K562 (cell line): Measurements from ENCODE around the gene MYO15A. TPM values are rescaled to one million over a fixed set of nuclear protein-coding genes. Genes with fewer than 3 reads are reported as not detected.

Experiments
- ATAC-seq: fragments of 200-7000 bp; cut with Tn5 transposase; 3 replicates; pipeline ENCODE4 v1.9.1; 2020; ENCODE audit warnings: moderate library complexity
- BruUV-seq: library from RNA; stranded (reverse); fragments of 400-500 nt; replicated peaks from 2 replicates; lab custom pipeline; 2021; lab: Mats Ljungman, UMichigan
- CTCF ChIA-PET: fragments of 300-600 bp; formaldehyde crosslinking; extraction: SDS; loops from one replicate; lab custom pipeline; 2021; ENCODE audit warnings: low intra/inter-chr PET ratio; lab: Yijun Ruan, JAX
- POLR2A ChIA-PET: fragments of 300-600, 350-650 bp; sonication (Branson Sonifier 250); formaldehyde crosslinking; extraction: SDS; loops from one replicate; lab custom pipeline; 2021; ENCODE audit warnings: antibody characterized with exemption, inconsistent platforms; lab: Yijun Ruan, JAX
- DNase-seq, 4 experiments: peaks; one replicate each; pipeline versions ENCODE4 v3.0.0 to v3.0.0-alpha.2; 2011 to 2018; ENCODE audit warnings: low spot score in 3 of 4, mixed read lengths in 3 of 4; ENCODE audit errors: extremely low read depth in 1 of 4
- FAIRE-seq: peaks from 2 replicates; lab custom pipeline; 2011; peaks lifted over from hg19 to GRCh38; lab: Jason Lieb, UNC
- H2AFZ ChIP-seq: 2 replicates; pipeline ENCODE4 v1.6.0; 2011; ENCODE audit warnings: low read depth, low read length, control low read depth, inconsistent platforms
- H3K27ac ChIP-seq: fragments of 200-600 bp; 3 replicates; pipeline ENCODE4 v1.8.0; 2011; ENCODE audit warnings: low read depth, mild to moderate bottlenecking, control low read depth, inconsistent platforms, low read length, moderate library complexity, mixed read lengths; ENCODE audit errors: extremely low read depth
- H3K27me3 ChIP-seq, 2 experiments: fragments of 300-600 bp in 1 of 2; 2 replicates in 1 of 2; 3 replicates in 1 of 2; pipeline versions ENCODE4 v1.6.0 to v1.8.0; 2011; ENCODE audit warnings: inconsistent platforms in 2 of 2, low read length in 2 of 2, mild to moderate bottlenecking in 1 of 2, mixed read lengths in 1 of 2, moderate library complexity in 1 of 2; ENCODE audit not compliant: control insufficient read depth in 2 of 2, insufficient read depth in 2 of 2
- H3K36me3 ChIP-seq: fragments of 300-600 bp; 3 replicates; pipeline ENCODE4 v1.8.0; 2011; ENCODE audit warnings: mild to moderate bottlenecking, low read length, inconsistent platforms; ENCODE audit not compliant: control insufficient read depth, insufficient read depth
- H3K4me1 ChIP-seq, 2 experiments: fragments of 200-600 bp in 1 of 2; replicated peaks in 1 of 2; 2 replicates in 1 of 2; 3 replicates in 1 of 2; pipeline versions ENCODE4 v1.5.1 to v1.8.0; 2011; ENCODE audit warnings: inconsistent platforms in 2 of 2, low read length in 2 of 2, mild to moderate bottlenecking in 1 of 2, mixed read lengths in 1 of 2, moderate library complexity in 1 of 2; ENCODE audit not compliant: control insufficient read depth in 2 of 2, insufficient read depth in 2 of 2
- H3K4me2 ChIP-seq: 2 replicates; pipeline ENCODE4 v1.6.1; 2011; ENCODE audit warnings: low read length, control low read depth, inconsistent platforms, mixed read lengths; ENCODE audit not compliant: insufficient read depth
- H3K4me3 ChIP-seq: fragments of 200-600 bp; sonication (generic), shearing (Covaris generic); 2 replicates; pipeline ENCODE4 v1.5.1; 2016; ENCODE audit warnings: control low read depth, inconsistent platforms
- H3K79me2 ChIP-seq: fragments of 200-600 bp; 3 replicates; pipeline ENCODE4 v1.8.0; 2011; ENCODE audit warnings: low read length, inconsistent platforms; ENCODE audit not compliant: control insufficient read depth, insufficient read depth
- H3K9ac ChIP-seq, 2 experiments: 2 replicates each; pipeline versions ENCODE4 v1.6.0 to v1.6.1; 2011; ENCODE audit warnings: low read depth in 2 of 2, low read length in 2 of 2, control low read depth in 1 of 2, inconsistent platforms in 1 of 2, mild to moderate bottlenecking in 1 of 2, mixed read lengths in 1 of 2; ENCODE audit not compliant: insufficient read depth in 1 of 2
- H3K9me1 ChIP-seq: one replicate; pipeline ENCODE4 v1.6.0; 2011; ENCODE audit warnings: inconsistent platforms, mild to moderate bottlenecking, low read length, moderate library complexity; ENCODE audit not compliant: control insufficient read depth, insufficient read depth
- H3K9me3 ChIP-seq: replicated peaks from 2 replicates; pipeline ENCODE4 v1.5.1; 2011; ENCODE audit warnings: low read depth, low read length, inconsistent platforms; ENCODE audit not compliant: control insufficient read depth, insufficient read depth
- H4K20me1 ChIP-seq: replicated peaks from 2 replicates; pipeline ENCODE4 v1.6.1; 2011; ENCODE audit warnings: low read length, inconsistent platforms, mixed read lengths; ENCODE audit not compliant: control insufficient read depth, insufficient read depth
- BCL6 ChIP-seq: fragments of 250-450 bp; sonication (Bioruptor Pico); IDR thresholded peaks from 2 replicates; pipeline ENCODE4 v1.4.0; 2020
- CHD4 ChIP-seq: fragments of 200-600 bp; sonication (generic); IDR thresholded peaks from 3 replicates; pipeline ENCODE4 v1.6.1; 2012; ENCODE audit warnings: low read depth, mild to moderate bottlenecking, mixed read lengths, low read length, inconsistent platforms; ENCODE audit not compliant: insufficient read depth, insufficient replicate concordance, poor library complexity, severe bottlenecking
- RFX1 ChIP-seq: fragments of 450-650 bp; IDR thresholded peaks from 2 replicates; pipeline ENCODE4 v1.6.1; 2016; ENCODE audit warnings: mild to moderate bottlenecking, moderate library complexity
- WGBS: fragments of 100-300 bp; shearing (Covaris generic); methylation state at CpG from one replicate; pipeline ENCODE4 v1.1.6; 2016; ENCODE audit warnings: low coverage, mixed read lengths; ENCODE audit not compliant: insufficient coverage; ENCODE audit errors: missing lambda C conversion rate; 5-methylcytosine and 5-hydroxymethylcytosine counted together
- in situ Hi-C: fragments of 300-500 bp; cut with MboI; formaldehyde crosslinking; loops from 4 replicates; pipeline ENCODE4 v1.15.0; 2018; ENCODE audit warnings: inconsistent platforms, mixed read lengths
- intact Hi-C: fragments of 100-400 bp; cut with micrococcal nuclease; formaldehyde crosslinking; loops from 2 replicates; pipeline ENCODE4 v1.14.2; 2022
- polyA plus RNA-seq, 8 experiments: library from polyadenylated mRNA; depleted of rRNA in 4 of 8; stranded (reverse) in 5 of 8; unstranded in 3 of 8; fragments of >200 nt; fragmentation: Nextera tagmentation in 2 of 8; fragmentation: Illumina TruSeq in 1 of 8; extraction: Ambion mirVana in 2 of 8; extraction: Trizol in 1 of 8; gene quantifications; 2 replicates each; pipeline versions ENCODE4 v1.2.1 to v1.2.3, GENCODE V29; 2011 to 2014; ENCODE audit warnings: inconsistent platforms in 1 of 8, missing spikeins in 1 of 8
- total RNA-seq, 7 experiments: library from RNA; depleted of rRNA in 6 of 7; stranded (reverse); fragments of >200 nt in 6 of 7; fragmentation: Illumina TruSeq in 2 of 7; extraction: Trizol in 2 of 7; gene quantifications; 2 replicates each; pipeline versions ENCODE4 v1.2.1 to v1.2.3, GENCODE V29; 2011 to 2021; ENCODE audit warnings: low replicate concordance in 1 of 7
- TF ChIP-seq, protein P1 (sequence below): fragments of 450-650 bp; IDR thresholded peaks from 2 replicates; pipeline ENCODE4 v1.6.1; 2016; ENCODE audit warnings: mild to moderate bottlenecking, moderate library complexity

The MYO15A gene
- total and polyA plus RNA-seq, 9 of the 15 experiments (the other 6 are each of a cell fraction or from before 2014, with no cell fraction given): 0.05 to 0.88 (median 0.14) TPM; not detected in 1

DNA sequence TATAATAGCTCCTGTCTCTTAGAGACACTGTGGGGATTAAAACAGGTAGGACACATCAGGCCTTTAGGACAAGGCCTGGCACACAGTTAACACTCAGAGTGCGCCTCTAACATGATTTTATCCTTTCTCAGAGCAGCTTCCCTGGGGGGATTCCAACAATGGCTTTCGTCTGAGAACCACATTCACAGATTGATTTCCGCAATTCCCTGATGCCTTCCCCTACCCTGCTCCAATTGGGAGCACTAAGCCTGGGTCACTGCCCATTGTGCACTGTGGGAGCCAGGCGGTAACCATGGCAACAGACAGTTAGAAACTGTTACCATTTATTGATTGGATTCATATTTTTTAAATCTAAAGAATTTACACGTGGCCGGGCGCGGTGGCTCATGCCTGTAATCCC, 69.2 kb downstream of the MYO15A start:
- Histone ChIP-seq H4K20me1 (no peaks in the 10 kb centered on the region), H3K27me3 (no peaks in the 10 kb centered on the region), H3K27ac (no peak overlapping the region)
- TF ChIP-seq RFX1 (peak; percentile 87), CHD4 (no peak), BCL6 (no peak)
- TF ChIP-seq, protein P1, sequence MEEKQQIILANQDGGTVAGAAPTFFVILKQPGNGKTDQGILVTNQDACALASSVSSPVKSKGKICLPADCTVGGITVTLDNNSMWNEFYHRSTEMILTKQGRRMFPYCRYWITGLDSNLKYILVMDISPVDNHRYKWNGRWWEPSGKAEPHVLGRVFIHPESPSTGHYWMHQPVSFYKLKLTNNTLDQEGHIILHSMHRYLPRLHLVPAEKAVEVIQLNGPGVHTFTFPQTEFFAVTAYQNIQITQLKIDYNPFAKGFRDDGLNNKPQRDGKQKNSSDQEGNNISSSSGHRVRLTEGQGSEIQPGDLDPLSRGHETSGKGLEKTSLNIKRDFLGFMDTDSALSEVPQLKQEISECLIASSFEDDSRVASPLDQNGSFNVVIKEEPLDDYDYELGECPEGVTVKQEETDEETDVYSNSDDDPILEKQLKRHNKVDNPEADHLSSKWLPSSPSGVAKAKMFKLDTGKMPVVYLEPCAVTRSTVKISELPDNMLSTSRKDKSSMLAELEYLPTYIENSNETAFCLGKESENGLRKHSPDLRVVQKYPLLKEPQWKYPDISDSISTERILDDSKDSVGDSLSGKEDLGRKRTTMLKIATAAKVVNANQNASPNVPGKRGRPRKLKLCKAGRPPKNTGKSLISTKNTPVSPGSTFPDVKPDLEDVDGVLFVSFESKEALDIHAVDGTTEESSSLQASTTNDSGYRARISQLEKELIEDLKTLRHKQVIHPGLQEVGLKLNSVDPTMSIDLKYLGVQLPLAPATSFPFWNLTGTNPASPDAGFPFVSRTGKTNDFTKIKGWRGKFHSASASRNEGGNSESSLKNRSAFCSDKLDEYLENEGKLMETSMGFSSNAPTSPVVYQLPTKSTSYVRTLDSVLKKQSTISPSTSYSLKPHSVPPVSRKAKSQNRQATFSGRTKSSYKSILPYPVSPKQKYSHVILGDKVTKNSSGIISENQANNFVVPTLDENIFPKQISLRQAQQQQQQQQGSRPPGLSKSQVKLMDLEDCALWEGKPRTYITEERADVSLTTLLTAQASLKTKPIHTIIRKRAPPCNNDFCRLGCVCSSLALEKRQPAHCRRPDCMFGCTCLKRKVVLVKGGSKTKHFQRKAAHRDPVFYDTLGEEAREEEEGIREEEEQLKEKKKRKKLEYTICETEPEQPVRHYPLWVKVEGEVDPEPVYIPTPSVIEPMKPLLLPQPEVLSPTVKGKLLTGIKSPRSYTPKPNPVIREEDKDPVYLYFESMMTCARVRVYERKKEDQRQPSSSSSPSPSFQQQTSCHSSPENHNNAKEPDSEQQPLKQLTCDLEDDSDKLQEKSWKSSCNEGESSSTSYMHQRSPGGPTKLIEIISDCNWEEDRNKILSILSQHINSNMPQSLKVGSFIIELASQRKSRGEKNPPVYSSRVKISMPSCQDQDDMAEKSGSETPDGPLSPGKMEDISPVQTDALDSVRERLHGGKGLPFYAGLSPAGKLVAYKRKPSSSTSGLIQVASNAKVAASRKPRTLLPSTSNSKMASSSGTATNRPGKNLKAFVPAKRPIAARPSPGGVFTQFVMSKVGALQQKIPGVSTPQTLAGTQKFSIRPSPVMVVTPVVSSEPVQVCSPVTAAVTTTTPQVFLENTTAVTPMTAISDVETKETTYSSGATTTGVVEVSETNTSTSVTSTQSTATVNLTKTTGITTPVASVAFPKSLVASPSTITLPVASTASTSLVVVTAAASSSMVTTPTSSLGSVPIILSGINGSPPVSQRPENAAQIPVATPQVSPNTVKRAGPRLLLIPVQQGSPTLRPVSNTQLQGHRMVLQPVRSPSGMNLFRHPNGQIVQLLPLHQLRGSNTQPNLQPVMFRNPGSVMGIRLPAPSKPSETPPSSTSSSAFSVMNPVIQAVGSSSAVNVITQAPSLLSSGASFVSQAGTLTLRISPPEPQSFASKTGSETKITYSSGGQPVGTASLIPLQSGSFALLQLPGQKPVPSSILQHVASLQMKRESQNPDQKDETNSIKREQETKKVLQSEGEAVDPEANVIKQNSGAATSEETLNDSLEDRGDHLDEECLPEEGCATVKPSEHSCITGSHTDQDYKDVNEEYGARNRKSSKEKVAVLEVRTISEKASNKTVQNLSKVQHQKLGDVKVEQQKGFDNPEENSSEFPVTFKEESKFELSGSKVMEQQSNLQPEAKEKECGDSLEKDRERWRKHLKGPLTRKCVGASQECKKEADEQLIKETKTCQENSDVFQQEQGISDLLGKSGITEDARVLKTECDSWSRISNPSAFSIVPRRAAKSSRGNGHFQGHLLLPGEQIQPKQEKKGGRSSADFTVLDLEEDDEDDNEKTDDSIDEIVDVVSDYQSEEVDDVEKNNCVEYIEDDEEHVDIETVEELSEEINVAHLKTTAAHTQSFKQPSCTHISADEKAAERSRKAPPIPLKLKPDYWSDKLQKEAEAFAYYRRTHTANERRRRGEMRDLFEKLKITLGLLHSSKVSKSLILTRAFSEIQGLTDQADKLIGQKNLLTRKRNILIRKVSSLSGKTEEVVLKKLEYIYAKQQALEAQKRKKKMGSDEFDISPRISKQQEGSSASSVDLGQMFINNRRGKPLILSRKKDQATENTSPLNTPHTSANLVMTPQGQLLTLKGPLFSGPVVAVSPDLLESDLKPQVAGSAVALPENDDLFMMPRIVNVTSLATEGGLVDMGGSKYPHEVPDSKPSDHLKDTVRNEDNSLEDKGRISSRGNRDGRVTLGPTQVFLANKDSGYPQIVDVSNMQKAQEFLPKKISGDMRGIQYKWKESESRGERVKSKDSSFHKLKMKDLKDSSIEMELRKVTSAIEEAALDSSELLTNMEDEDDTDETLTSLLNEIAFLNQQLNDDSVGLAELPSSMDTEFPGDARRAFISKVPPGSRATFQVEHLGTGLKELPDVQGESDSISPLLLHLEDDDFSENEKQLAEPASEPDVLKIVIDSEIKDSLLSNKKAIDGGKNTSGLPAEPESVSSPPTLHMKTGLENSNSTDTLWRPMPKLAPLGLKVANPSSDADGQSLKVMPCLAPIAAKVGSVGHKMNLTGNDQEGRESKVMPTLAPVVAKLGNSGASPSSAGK: no peak
- TF ChIP-seq, all 486 proteins: peak for 1
- FAIRE-seq: no peak
- H3K9me3 ChIP-seq: no peaks in the 10 kb centered on the region
- H3K4me1 ChIP-seq: peaks cover 18 to 19% of the 10 kb centered on the region in 2 experiments
- 67% methylated on average over 6 of the region's 8 CpGs for WGBS
- POLR2A ChIA-PET: interaction anchor here (0.6 kb wide), 1 partner anchor 50 kb away, joined by 3 read pairs; no protein-coding TSS in a partner anchor
- no peak overlapping the region for H3K9ac ChIP-seq
- no peak overlapping the region for H3K4me2 ChIP-seq
- no peak overlapping the region for H3K4me3 ChIP-seq
- H3K79me2 ChIP-seq: no peaks in the 10 kb centered on the region
- no TSS peak for BruUV-seq
- in situ Hi-C loops: no loop called here
- DNase-seq: no peak
- no peak overlapping the region for H2AFZ ChIP-seq
- H3K36me3 ChIP-seq: no peaks in the 10 kb centered on the region
- H3K9me1 ChIP-seq: no peaks in the 10 kb centered on the region
- ATAC-seq: no peak
- intact Hi-C loops: no loop called here
- CTCF ChIA-PET: no interaction called here
